GM12872 (cell line): ENCODE measurements around the gene CACNA1I.

Experiments used
- CTCF ChIP-seq: IDR thresholded peaks from 3 replicates; pipeline ENCODE4 v1.5.1; 2011; ENCODE audit warnings: low read depth, mild to moderate bottlenecking, low read length, moderate library complexity; ENCODE audit not compliant: insufficient read depth

CACNA1I gene

GRCh38 chr22:39545386-39546365, 24.9 kb upstream of the CACNA1I start:
- no peak for TF ChIP-seq CTCF

- TF ChIP-seq CTCF, result no peak
Observed at GRCh38 chr22:39546889-39547586, 23.5 kb upstream of the CACNA1I start.

- TF ChIP-seq CTCF, result no peak
Observed at GRCh38 chr22:39547587-39547947, 23.0 kb upstream of the CACNA1I start.

GRCh38 chr22:39553429-39553828, 17.1 kb upstream of the CACNA1I start:
- TF ChIP-seq CTCF, result no peak

GRCh38 chr22:39554151-39554550, 16.4 kb upstream of the CACNA1I start:
- no peak for TF ChIP-seq CTCF

- TF ChIP-seq CTCF, result no peak
Observed at GRCh38 chr22:39556970-39557841, 13.3 kb upstream of the CACNA1I start.
